Heart left ventricle (tissue), 16 donors: ENCODE results near the gene NDUFAB1. TPM values are rescaled to one million over a fixed set of nuclear protein-coding genes. Genes with fewer than 3 reads are reported as not detected.

Source experiments
- ATAC-seq, 4 donors: fragments of 200-7000 bp; cut with Tn5 transposase; one replicate each; pipeline ENCODE4 v1.9.1; 2020 to 2022; ENCODE audit warnings: moderate library complexity in 4 of 4, mild to moderate bottlenecking in 3 of 4, moderate number of reproducible peaks in 1 of 4
- DNase-seq, 5 donors: peaks; one replicate each; pipeline ENCODE4 v3.0.0-alpha.2; 2020
- H3K27ac ChIP-seq, 12 donors: fragments of 200-600 bp; sonication (generic) in 4 of 12; one replicate each; pipeline versions ENCODE4 v1.5.0 to v1.8.0; 2016 to 2022; ENCODE audit warnings: mild to moderate bottlenecking in 2 of 12
- H3K27me3 ChIP-seq, 9 donors: fragments of 200-600 bp; sonication (generic) in 2 of 9; one replicate each; pipeline versions ENCODE4 v1.5.1 to v1.8.0; 2016 to 2022; ENCODE audit warnings: mild to moderate bottlenecking in 3 of 9
- H3K36me3 ChIP-seq, 9 donors: fragments of 200-600 bp; sonication (generic) in 2 of 9; one replicate each; pipeline versions ENCODE4 v1.5.0 to v1.8.0; 2018 to 2022; ENCODE audit warnings: mild to moderate bottlenecking in 2 of 9
- H3K4me1 ChIP-seq, 12 donors: fragments of 200-600 bp; sonication (generic) in 4 of 12; one replicate each; pipeline versions ENCODE4 v1.5.0 to v1.8.0; 2016 to 2022; ENCODE audit warnings: mild to moderate bottlenecking in 3 of 12
- H3K4me3 ChIP-seq, 12 donors: fragments of 200-600 bp; sonication (generic) in 4 of 12; one replicate each; pipeline versions ENCODE4 v1.5.0 to v1.8.0; 2017 to 2022; ENCODE audit warnings: mild to moderate bottlenecking in 9 of 12, moderate library complexity in 4 of 12
- H3K9me3 ChIP-seq, 12 donors: fragments of 200-600 bp; sonication (generic) in 4 of 12; one replicate each; pipeline versions ENCODE4 v1.5.0 to v1.8.0; 2016 to 2022; ENCODE audit warnings: mild to moderate bottlenecking in 1 of 12
- CTCF ChIP-seq, 12 donors: fragments of 200-600 bp; sonication (generic) in 4 of 12; IDR thresholded peaks; one replicate each; pipeline versions ENCODE4 v1.5.0 to v1.8.0; 2018 to 2022; ENCODE audit warnings: antibody characterized with exemption in 12 of 12, mild to moderate bottlenecking in 5 of 12
- POLR2A ChIP-seq, 2 donors: fragments of 450-650 bp; IDR thresholded peaks; one replicate each; pipeline ENCODE4 v1.6.1; 2017; ENCODE audit warnings: antibody characterized with exemption in 2 of 2, mild to moderate bottlenecking in 2 of 2, moderate library complexity in 2 of 2
- WGBS, 4 donors: extraction: QIAGEN DNeasy Blood & Tissue Kit in 2 of 4; methylation state at CpG; one replicate each; pipeline versions ENCODE4 v1.1.5 to v1.1.7; 2013 to 2018; 5-methylcytosine and 5-hydroxymethylcytosine counted together
- intact Hi-C, 10 donors: fragments of 100-400 bp; cut with DNase I; formaldehyde crosslinking; loops; one replicate each; pipeline versions ENCODE4 v1.11.1 to v1.14.2; 2022
- polyA plus RNA-seq, 2 donors: library from polyadenylated mRNA; stranded (reverse); fragments of 200-250 nt; gene quantifications; one replicate each; pipeline ENCODE4 v1.2.3, GENCODE V29; 2013
- total RNA-seq, 9 donors: library from RNA; depleted of rRNA in 2 of 9; stranded (reverse); fragments of >200 nt in 2 of 9; fragmentation: NEBNext Ultra II Directional in 3 of 9; extraction: Animal tissue kit (Norgen Biotek cat#: 25700) in 3 of 9; gene quantifications; one replicate each; pipeline versions ENCODE4 v1.1.0 to v1.2.4, GENCODE V29; 2016 to 2023
- donor health status: ischemic (EF 13 %, LVEDD 7.1; RV severe dilation, severe dysfunction).
- donor health status: healthy with polysubstance abuse.
- donor health status: DM: no; HTN: yes; CAD: no.
- donor health status: DM: no; HTN: no; CAD: no.
- donor health status: ischemic (EF 25% LVEDD 6.9; RV normal size, moderate dysfunction).
- donor health status: ischemic (EF 25% LVEDD 5.7; RV mildly dilated, moderate dysfunction).
- donor health status: healthy.
- donor health status: DM: yes; HTN: yes; CAD: no.
- donor health status: ischemic (EF 35%, LVEDD 5.7; RV mildly dilated, moderate dysfunction).
- donor health status: nonischemic (EF 11% LVEDD 7.7; RV severe dilation, severe dysfunction).
- donor health status: DM: yes; HTN: yes; CAD: no.
- donor health status: PGD.
- donor health status: ischemic (EF 29% LVEDD 5.4; RV normal size, mild dysfunction).
- donor health status: nonischemic (EF 23%, LVEDD 6.1; RV moderate dilation, normal function).

The NDUFAB1 gene
- total and polyA plus RNA-seq, 11 donors, result 298 to 896 (median 435) TPM

- no peak overlapping the region for H3K27ac ChIP-seq
- DNase-seq (no peak), ATAC-seq (peak in 2 of 4 donors; percentile 42)
- peaks cover 0 to 8% (median 0%) of the 10 kb centered on the region in 12 donors for H3K4me1 ChIP-seq
- 56 to 70% (median 62%) methylated on average over 4 of the region's 4 CpGs for WGBS, 4 donors
- peaks cover 0 to 83% (median 60%) of the 10 kb centered on the region in 9 donors for H3K36me3 ChIP-seq
- intact Hi-C loops, result no loop called here
- H3K4me3 ChIP-seq, result no peak overlapping the region
- H3K27me3 ChIP-seq, result no peaks in the 10 kb centered on the region
- H3K9me3 ChIP-seq, result no peaks in the 10 kb centered on the region
- no peak for TF ChIP-seq POLR2A (IDR thresholded peaks at IDR 0.05)
- TF ChIP-seq CTCF (IDR thresholded peaks at IDR 0.05), result no peak
Measured at GRCh38 chr16:23608194-23608593, 12.1 kb upstream of the NDUFAB1 start.

- 75 to 83% (median 79%) methylated on average over 6 of the region's 6 CpGs for WGBS, 4 donors
- H3K36me3 ChIP-seq, result peaks cover 0 to 83% (median 58%) of the 10 kb centered on the region in 9 donors
- TF ChIP-seq POLR2A (IDR thresholded peaks at IDR 0.05) (no peak), CTCF (IDR thresholded peaks at IDR 0.05) (no peak)
Measured at GRCh38 chr16:23607726-23608125, 11.6 kb upstream of the NDUFAB1 start.

DNA sequence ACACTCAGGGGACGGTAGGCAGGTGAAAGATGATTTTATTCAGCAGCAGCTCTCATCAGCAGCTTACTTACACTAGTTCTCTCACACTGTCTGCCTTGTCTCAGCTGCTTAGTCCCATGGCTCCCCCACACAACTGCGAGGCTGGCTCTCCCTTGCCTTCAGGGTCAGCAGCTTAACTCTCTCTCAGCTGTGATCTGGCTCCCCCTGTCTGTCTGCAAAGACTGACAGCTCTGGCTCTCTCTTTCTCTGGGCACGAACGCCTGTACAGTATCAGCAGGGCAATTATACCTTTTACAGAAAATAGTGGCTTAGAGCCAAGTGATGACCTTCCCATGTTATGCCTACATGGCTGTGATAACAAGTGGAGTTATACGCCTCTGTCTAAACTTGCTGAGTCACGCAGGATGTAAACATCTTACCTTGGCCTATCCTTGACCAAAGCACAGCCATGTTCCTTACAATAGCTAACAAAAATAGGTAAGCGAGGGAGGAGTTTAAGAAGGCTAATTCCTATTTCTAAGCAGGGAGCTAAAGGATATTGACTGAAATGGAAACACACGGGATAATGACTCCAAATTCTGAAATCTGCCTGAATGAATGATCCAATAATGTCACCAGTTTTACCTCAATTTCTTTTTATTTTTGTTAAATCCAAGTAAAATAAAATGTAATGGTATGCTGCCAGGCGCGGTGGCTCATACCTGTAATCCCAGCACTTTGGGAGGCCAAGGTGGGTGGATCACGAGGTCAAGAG is 1.1 kb upstream of the NDUFAB1 start:
- TF ChIP-seq POLR2A (IDR thresholded peaks at IDR 0.05) (no peak), CTCF (IDR thresholded peaks at IDR 0.05) (peak in 5 of 12 donors; percentile 7 to 21 (median 17))
- peak overlapping the region in 7 of 12 donors; percentile 88 to 97 (median 89) for H3K27ac ChIP-seq
- H3K4me3 ChIP-seq, result peak overlapping the region in 1 of 12 donors; percentile 97

More at GRCh38 chr16:23607726-23608125, 11.6 kb upstream of the NDUFAB1 start:
- intact Hi-C loops, result no loop called here
- ATAC-seq (no peak), DNase-seq (no peak)
- Histone ChIP-seq H3K9me3 (no peaks in the 10 kb centered on the region), H3K27me3 (no peaks in the 10 kb centered on the region), H3K4me3 (no peak overlapping the region), H3K4me1 (peaks cover 0 to 8% (median 0%) of the 10 kb centered on the region in 12 donors), H3K27ac (no peak overlapping the region)

More for the DNA sequence above, 1.1 kb upstream of the NDUFAB1 start:
- Histone ChIP-seq H3K36me3 (peaks cover 0 to 34% (median 26%) of the 10 kb centered on the region in 9 donors), H3K9me3 (no peaks in the 10 kb centered on the region), H3K4me1 (peaks cover 2 to 36% (median 25%) of the 10 kb centered on the region in 12 donors), H3K27me3 (no peaks in the 10 kb centered on the region)
- intact Hi-C loops, result loop anchor here in 5 of 10 donors (2.0 to 5.0 kb wide), 4 partner anchors 40 to 90 kb away; partner anchors contain the start of genes EARS2 (in 4 of the 5), UBFD1 (in 4 of the 5), DCTN5 (in 1 of the 5) and PALB2 (in 1 of the 5)
- DNase-seq (peak in 2 of 5 donors; percentile 41 to 56), ATAC-seq (peak in 2 of 4 donors; percentile 19 to 23)
- WGBS, 4 donors, result 69 to 78% (median 76%) methylated on average over 11 of the region's 11 CpGs
